Skeletal muscle satellite cell (primary cell): ENCODE measurements around the gene RRP1B.

Experiments used
- H3K27me3 ChIP-seq: 2 replicates; pipeline ENCODE4 v1.7.0; 2013; ENCODE audit warnings: low read length; ENCODE audit not compliant: control insufficient read depth, insufficient read depth
- H3K36me3 ChIP-seq: 2 replicates; pipeline ENCODE4 v1.7.0; 2013; ENCODE audit warnings: mild to moderate bottlenecking, control low read depth, low read length; ENCODE audit not compliant: insufficient read depth
- H3K4me1 ChIP-seq: 2 replicates; pipeline ENCODE4 v1.7.0; 2013; ENCODE audit warnings: low read length; ENCODE audit not compliant: control insufficient read depth, insufficient read depth
- H3K4me2 ChIP-seq: 2 replicates; pipeline ENCODE4 v1.7.0; 2013; ENCODE audit warnings: mild to moderate bottlenecking, low read length
- H3K4me3 ChIP-seq: 2 replicates; pipeline ENCODE4 v1.7.0; 2013; ENCODE audit warnings: low read length
- H3K9ac ChIP-seq: 2 replicates; pipeline ENCODE4 v1.7.0; 2013; ENCODE audit warnings: mild to moderate bottlenecking, low read depth, low read length, moderate library complexity
- H3K9me3 ChIP-seq: replicated peaks from 2 replicates; pipeline ENCODE4 v1.7.0; 2013; ENCODE audit warnings: mild to moderate bottlenecking, control low read depth, low read length

RRP1B gene

DNA sequence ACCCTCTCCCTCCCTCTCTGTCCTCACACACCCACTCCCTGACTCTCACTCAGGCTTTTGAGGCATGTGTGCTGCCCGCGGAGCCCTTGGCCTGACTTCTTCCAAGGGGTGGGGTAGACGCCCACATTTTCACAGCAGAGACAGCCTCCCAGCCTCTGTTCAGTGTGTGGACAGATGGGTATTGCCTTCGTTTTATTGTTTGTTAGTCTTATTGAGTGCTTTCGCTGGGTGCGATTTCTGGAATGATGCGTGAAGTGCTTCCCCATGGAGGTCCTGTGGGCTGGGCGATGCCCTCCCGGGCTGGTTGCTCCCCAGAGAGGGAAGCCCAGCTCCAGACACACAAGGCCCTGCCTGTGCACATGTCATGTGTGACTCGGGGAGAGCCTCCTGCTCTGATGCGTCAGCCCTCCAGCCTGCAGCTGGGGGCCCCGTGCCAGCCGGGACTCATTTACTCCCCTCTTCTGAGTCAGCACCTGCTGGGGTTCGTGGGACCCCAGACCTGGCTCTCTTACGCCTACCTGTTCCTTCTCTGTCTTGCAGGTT, 74.2 kb downstream of the RRP1B start:
- H3K4me3 ChIP-seq, result peak overlapping the region; percentile 41
- peak overlapping the region; percentile 73 for H3K4me2 ChIP-seq
- peaks cover 23% of the 10 kb centered on the region for H3K36me3 ChIP-seq
- H3K9ac ChIP-seq, result peak overlapping the region; percentile 12
- peaks cover 50% of the 10 kb centered on the region for H3K4me1 ChIP-seq
- H3K27me3 ChIP-seq, result no peaks in the 10 kb centered on the region
- no peaks in the 10 kb centered on the region for H3K9me3 ChIP-seq

GRCh38 chr21:43734131-43734927, 75.0 kb downstream of the RRP1B start:
- Histone ChIP-seq H3K27me3 (no peaks in the 10 kb centered on the region), H3K4me3 (no peak overlapping the region), H3K9me3 (no peaks in the 10 kb centered on the region), H3K36me3 (peaks cover 23% of the 10 kb centered on the region), H3K4me2 (peak overlapping the region; percentile 73), H3K4me1 (peaks cover 43% of the 10 kb centered on the region), H3K9ac (no peak overlapping the region)

GRCh38 chr21:43734928-43735229, 75.5 kb downstream of the RRP1B start:
- Histone ChIP-seq H3K4me3 (no peak overlapping the region), H3K9ac (no peak overlapping the region), H3K4me1 (peaks cover 41% of the 10 kb centered on the region), H3K4me2 (peak overlapping the region; percentile 5), H3K9me3 (no peaks in the 10 kb centered on the region), H3K36me3 (peaks cover 23% of the 10 kb centered on the region), H3K27me3 (no peaks in the 10 kb centered on the region)

DNA sequence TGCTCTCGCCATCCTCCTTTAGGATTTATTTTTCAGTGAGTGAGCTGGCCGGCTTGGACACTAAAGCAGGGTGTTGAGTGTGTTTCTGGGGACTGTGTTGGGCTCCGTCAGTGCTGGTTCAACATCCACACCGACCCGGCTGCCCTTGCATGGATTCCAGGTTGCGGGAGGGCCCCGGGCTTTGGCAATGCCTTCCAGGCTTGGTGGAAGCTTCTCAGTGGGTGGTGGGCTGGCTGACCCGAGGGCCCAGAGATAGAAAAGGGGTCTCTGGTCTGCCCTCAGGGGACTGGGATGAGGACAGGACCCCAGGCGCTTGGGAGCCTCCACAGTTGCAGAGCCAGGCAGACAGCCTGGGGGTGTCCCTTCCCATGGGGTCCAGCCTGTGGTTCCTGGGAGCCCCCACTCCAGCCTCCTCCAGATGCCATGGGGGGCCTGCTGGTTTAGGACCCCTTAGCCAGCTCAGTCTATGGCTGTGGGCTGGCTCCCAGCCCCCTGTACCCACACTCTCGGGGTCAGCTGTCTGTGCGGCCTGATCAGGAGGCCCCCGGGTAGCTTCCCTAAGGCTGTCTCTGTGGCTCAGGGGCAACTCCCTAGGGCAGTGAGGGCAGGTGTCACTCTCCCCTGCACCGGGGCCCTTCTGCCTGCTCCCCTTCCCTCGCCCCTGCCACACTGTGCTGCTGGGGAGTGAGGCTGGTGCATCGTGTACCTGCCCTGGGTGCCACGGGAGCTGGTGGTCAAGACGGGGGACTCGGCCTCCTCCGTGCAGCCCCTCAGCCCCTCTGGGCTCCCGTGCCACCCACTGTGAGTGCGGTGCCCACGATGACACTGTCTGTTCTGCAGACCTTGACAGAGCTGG, 76.1 kb downstream of the RRP1B start:
- H3K4me2 ChIP-seq, result peak overlapping the region; percentile 5
- peaks cover 41% of the 10 kb centered on the region for H3K4me1 ChIP-seq
- H3K4me3 ChIP-seq, result no peak overlapping the region
- no peaks in the 10 kb centered on the region for H3K9me3 ChIP-seq
- peaks cover 23% of the 10 kb centered on the region for H3K36me3 ChIP-seq
- H3K27me3 ChIP-seq, result no peaks in the 10 kb centered on the region
- H3K9ac ChIP-seq, result no peak overlapping the region

DNA sequence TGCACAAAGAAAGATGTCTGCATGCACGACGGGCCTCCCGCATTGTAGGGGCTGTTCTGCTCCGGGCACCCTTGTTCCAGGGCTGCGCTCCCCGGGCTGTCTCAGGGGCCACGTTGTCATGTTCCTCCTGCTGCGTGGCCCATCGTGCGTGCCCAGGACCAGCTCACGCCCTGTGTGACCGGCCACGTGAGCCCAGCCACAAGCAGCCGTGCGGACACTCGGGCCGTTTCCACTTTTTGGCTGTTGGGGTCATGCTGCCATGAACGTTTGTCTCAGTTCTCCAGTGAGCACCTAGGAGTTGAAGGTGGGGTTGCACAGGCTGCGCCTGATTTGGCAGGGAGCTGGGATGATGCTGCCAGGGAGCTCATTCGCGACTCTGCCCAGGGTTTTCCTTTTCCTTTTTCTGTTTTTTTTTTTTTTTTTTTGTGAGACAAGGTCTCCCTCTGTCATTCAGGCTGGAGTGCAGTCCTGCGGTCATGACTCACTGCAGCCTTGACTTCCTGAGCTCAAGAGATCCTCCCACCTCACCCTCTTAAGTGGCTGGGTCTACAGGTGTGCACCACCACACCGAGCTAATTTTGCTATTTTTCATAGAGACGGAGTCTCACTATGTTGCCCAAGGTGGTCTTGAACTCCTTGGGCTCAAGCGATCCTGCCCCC, 77.0 kb downstream of the RRP1B start:
- peaks cover 23% of the 10 kb centered on the region for H3K36me3 ChIP-seq
- no peak overlapping the region for H3K9ac ChIP-seq

GRCh38 chr21:43737158-43737950, 78.0 kb downstream of the RRP1B start:
- no peaks in the 10 kb centered on the region for H3K9me3 ChIP-seq
- peaks cover 29% of the 10 kb centered on the region for H3K4me1 ChIP-seq
- no peak overlapping the region for H3K9ac ChIP-seq
- peaks cover 23% of the 10 kb centered on the region for H3K36me3 ChIP-seq
- H3K4me2 ChIP-seq, result no peak overlapping the region
- H3K27me3 ChIP-seq, result no peaks in the 10 kb centered on the region
- H3K4me3 ChIP-seq, result no peak overlapping the region

More for the DNA sequence above, 77.0 kb downstream of the RRP1B start:
- Histone ChIP-seq H3K27me3 (no peaks in the 10 kb centered on the region), H3K4me2 (no peak overlapping the region), H3K4me3 (no peak overlapping the region), H3K4me1 (peaks cover 39% of the 10 kb centered on the region), H3K9me3 (no peaks in the 10 kb centered on the region)

DNA sequence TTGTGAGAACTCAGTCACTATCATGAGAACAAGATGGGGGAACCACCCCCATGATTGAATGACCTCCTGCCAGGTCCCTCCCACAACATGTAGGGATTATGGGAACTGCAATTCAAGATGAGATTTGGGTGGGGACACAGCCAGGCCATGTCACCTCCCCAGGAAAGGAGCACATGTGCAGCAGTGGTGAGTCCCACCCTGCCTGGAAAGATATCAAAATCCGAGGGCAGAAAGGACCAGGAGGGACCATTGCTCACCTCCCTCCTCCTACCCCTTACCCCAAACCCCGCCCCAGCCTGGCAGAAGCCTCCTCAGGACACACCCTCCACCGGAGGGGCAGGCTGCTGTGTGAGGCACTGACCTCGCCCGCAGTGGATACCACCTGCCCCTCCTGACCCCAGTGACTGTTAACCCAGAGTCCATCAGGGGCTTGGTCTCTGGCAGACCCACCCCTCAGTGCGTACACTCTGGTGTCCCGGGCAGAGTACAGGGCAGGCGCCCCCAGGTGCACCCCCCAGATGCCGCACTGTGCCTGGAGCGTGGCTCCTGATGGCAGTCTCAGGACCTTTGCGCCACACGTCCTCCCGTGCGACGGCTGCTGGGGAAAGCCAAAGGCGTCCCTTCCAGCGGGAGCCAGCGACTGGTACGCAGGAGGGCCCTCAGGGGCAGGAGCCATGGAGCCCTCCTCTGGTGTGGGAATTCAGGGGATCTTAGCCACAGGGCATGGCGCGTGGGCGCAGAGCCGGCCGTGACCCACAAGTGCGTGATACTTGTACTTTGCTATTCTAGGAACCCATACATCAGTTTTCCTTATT, 80.5 kb downstream of the RRP1B start:
- no peak overlapping the region for H3K9ac ChIP-seq
- H3K4me3 ChIP-seq, result no peak overlapping the region
- H3K9me3 ChIP-seq, result no peaks in the 10 kb centered on the region
- no peak overlapping the region for H3K4me2 ChIP-seq
- H3K27me3 ChIP-seq, result no peaks in the 10 kb centered on the region
- peaks cover 6% of the 10 kb centered on the region for H3K4me1 ChIP-seq
- H3K36me3 ChIP-seq, result peaks cover 28% of the 10 kb centered on the region

DNA sequence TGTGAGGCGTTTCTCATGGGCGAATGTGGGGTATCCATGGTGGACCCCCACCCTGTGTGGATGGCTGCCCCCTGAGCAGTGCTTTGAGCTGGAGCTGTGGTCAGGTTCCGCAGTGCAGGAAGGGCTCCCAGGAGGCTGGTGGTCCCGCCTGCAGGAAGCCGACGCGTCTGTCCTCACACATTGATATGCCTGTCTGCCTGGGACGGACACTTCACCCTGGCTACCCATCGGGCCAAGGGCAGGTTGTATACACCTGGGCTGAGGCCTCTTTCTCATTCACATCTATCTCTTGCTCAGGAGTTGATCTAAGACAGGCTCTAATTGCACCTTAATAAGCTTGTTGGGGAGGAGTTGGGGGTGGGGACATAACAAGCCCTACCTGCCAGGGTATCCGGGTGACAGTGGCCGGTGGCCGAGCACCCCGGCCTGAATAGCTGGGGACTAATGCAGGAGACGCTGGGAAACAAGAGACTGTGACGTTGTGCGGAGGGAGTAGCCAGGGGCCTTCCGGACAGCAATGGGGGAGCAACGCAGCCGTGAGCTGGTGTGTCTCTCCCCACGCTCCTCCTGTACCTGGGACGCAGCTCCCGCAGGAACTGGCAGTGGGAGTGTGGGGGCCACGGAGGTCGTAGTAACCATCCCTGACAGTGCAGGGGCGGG, 81.3 kb downstream of the RRP1B start:
- H3K4me3 ChIP-seq, result no peak overlapping the region
- H3K4me1 ChIP-seq, result no peaks in the 10 kb centered on the region
- no peaks in the 10 kb centered on the region for H3K9me3 ChIP-seq
- H3K27me3 ChIP-seq, result no peaks in the 10 kb centered on the region
- no peak overlapping the region for H3K4me2 ChIP-seq
- H3K9ac ChIP-seq, result no peak overlapping the region
- peaks cover 30% of the 10 kb centered on the region for H3K36me3 ChIP-seq

GRCh38 chr21:43741423-43742096, 82.2 kb downstream of the RRP1B start:
- Histone ChIP-seq H3K4me3 (no peak overlapping the region), H3K9ac (no peak overlapping the region), H3K4me1 (no peaks in the 10 kb centered on the region), H3K27me3 (no peaks in the 10 kb centered on the region), H3K9me3 (no peaks in the 10 kb centered on the region), H3K4me2 (no peak overlapping the region), H3K36me3 (peaks cover 31% of the 10 kb centered on the region)
